Activated naive CD4-positive, alpha-beta T cell treated with anti-CD3 and anti-CD28 coated beads, Interleukin-2, amount 50 U/mL, for 24 hours (primary cell): ENCODE results near the gene AHCYL1.
A peak's percentile ranks its signal among the peaks of the same experiment; 100 is the strongest.

Experiments used
- H3K27ac Mint-ChIP-seq: one replicate; pipeline ENCODE4 v1.8.0; 2021; ENCODE audit warnings: mild to moderate bottlenecking, mixed read lengths
- H3K27me3 Mint-ChIP-seq: one replicate; pipeline ENCODE4 v1.8.0; 2021; ENCODE audit warnings: mixed read lengths
- H3K36me3 Mint-ChIP-seq: one replicate; pipeline ENCODE4 v1.8.0; 2021; ENCODE audit warnings: mixed read lengths
- H3K4me1 Mint-ChIP-seq: one replicate; pipeline ENCODE4 v1.8.0; 2021; ENCODE audit warnings: mixed read lengths
- H3K4me3 Mint-ChIP-seq: one replicate; pipeline ENCODE4 v1.8.0; 2021; ENCODE audit warnings: mild to moderate bottlenecking, mixed read lengths
- H3K9me3 Mint-ChIP-seq: one replicate; pipeline ENCODE4 v1.8.0; 2021; ENCODE audit warnings: mixed read lengths

The AHCYL1 gene

GRCh38 chr1:110034451-110035235 is 50.1 kb downstream of the AHCYL1 start, which contains the start of gene STRIP1:
TSS of gene STRIP1 (plus strand) at chr1:110034624. CDS start at chr1:110034638, 14 bp downstream.
- H3K36me3 Mint-ChIP-seq, result peaks cover 2% of the 10 kb centered on the region
- no peaks in the 10 kb centered on the region for H3K9me3 Mint-ChIP-seq
- peaks cover 63% of the 10 kb centered on the region for H3K4me1 Mint-ChIP-seq
- H3K27me3 Mint-ChIP-seq, result no peaks in the 10 kb centered on the region
- H3K4me3 Mint-ChIP-seq, result peak within 1 kb of the TSS; percentile 96
- H3K27ac Mint-ChIP-seq, result peak within 1 kb of the TSS; percentile 96

- H3K36me3 Mint-ChIP-seq, result peaks cover 3% of the 10 kb centered on the region
- H3K27ac Mint-ChIP-seq, result peak overlapping the region; percentile 53
- no peaks in the 10 kb centered on the region for H3K9me3 Mint-ChIP-seq
- peak overlapping the region; percentile 96 for H3K4me3 Mint-ChIP-seq
- no peaks in the 10 kb centered on the region for H3K27me3 Mint-ChIP-seq
- peaks cover 57% of the 10 kb centered on the region for H3K4me1 Mint-ChIP-seq
These were observed 50.7 kb downstream of the AHCYL1 start for GRCh38 chr1:110035236-110035752.

GRCh38 chr1:110038271-110038670 is 53.7 kb downstream of the AHCYL1 start:
- H3K27ac Mint-ChIP-seq, result no peak overlapping the region
- H3K4me1 Mint-ChIP-seq, result peaks cover 39% of the 10 kb centered on the region
- H3K36me3 Mint-ChIP-seq, result peaks cover 3% of the 10 kb centered on the region
- H3K27me3 Mint-ChIP-seq, result no peaks in the 10 kb centered on the region
- H3K9me3 Mint-ChIP-seq, result no peaks in the 10 kb centered on the region
- no peak overlapping the region for H3K4me3 Mint-ChIP-seq

- H3K36me3 Mint-ChIP-seq, result peaks cover 6% of the 10 kb centered on the region
- H3K9me3 Mint-ChIP-seq, result no peaks in the 10 kb centered on the region
- H3K27me3 Mint-ChIP-seq, result no peaks in the 10 kb centered on the region
- no peak overlapping the region for H3K27ac Mint-ChIP-seq
- H3K4me3 Mint-ChIP-seq, result no peak overlapping the region
- peaks cover 30% of the 10 kb centered on the region for H3K4me1 Mint-ChIP-seq
These were observed 55.1 kb downstream of the AHCYL1 start for GRCh38 chr1:110039641-110040040.

- H3K4me3 Mint-ChIP-seq, result no peak overlapping the region
- H3K27ac Mint-ChIP-seq, result no peak overlapping the region
- H3K27me3 Mint-ChIP-seq, result no peaks in the 10 kb centered on the region
- peaks cover 26% of the 10 kb centered on the region for H3K4me1 Mint-ChIP-seq
- H3K9me3 Mint-ChIP-seq, result no peaks in the 10 kb centered on the region
- peaks cover 9% of the 10 kb centered on the region for H3K36me3 Mint-ChIP-seq
These were observed 56.0 kb downstream of the AHCYL1 start for GRCh38 chr1:110040548-110040947.

GRCh38 chr1:110043016-110043415 is 58.5 kb downstream of the AHCYL1 start:
- Mint-ChIP-seq H3K4me3 (no peak overlapping the region), H3K9me3 (no peaks in the 10 kb centered on the region), H3K36me3 (peaks cover 15% of the 10 kb centered on the region), H3K27ac (no peak overlapping the region), H3K4me1 (peaks cover 11% of the 10 kb centered on the region), H3K27me3 (no peaks in the 10 kb centered on the region)

- Mint-ChIP-seq H3K9me3 (no peaks in the 10 kb centered on the region), H3K27me3 (no peaks in the 10 kb centered on the region), H3K36me3 (peaks cover 17% of the 10 kb centered on the region), H3K27ac (no peak overlapping the region), H3K4me3 (no peak overlapping the region), H3K4me1 (no peaks in the 10 kb centered on the region)
These were observed 62.9 kb downstream of the AHCYL1 start for GRCh38 chr1:110047463-110047862.

GRCh38 chr1:110048240-110048639 is 63.7 kb downstream of the AHCYL1 start:
- Mint-ChIP-seq H3K4me1 (no peaks in the 10 kb centered on the region), H3K27me3 (no peaks in the 10 kb centered on the region), H3K27ac (no peak overlapping the region), H3K4me3 (no peak overlapping the region), H3K9me3 (no peaks in the 10 kb centered on the region), H3K36me3 (peaks cover 20% of the 10 kb centered on the region)

- Mint-ChIP-seq H3K36me3 (peaks cover 23% of the 10 kb centered on the region), H3K9me3 (no peaks in the 10 kb centered on the region), H3K27ac (no peak overlapping the region), H3K27me3 (no peaks in the 10 kb centered on the region), H3K4me1 (no peaks in the 10 kb centered on the region), H3K4me3 (no peak overlapping the region)
These were observed 64.5 kb downstream of the AHCYL1 start for GRCh38 chr1:110048923-110049601.

- Mint-ChIP-seq H3K27me3 (no peaks in the 10 kb centered on the region), H3K4me3 (no peak overlapping the region), H3K9me3 (no peaks in the 10 kb centered on the region), H3K4me1 (no peaks in the 10 kb centered on the region), H3K27ac (no peak overlapping the region), H3K36me3 (peaks cover 23% of the 10 kb centered on the region)
These were observed 65.4 kb downstream of the AHCYL1 start for GRCh38 chr1:110049801-110050601.

GRCh38 chr1:110050602-110051261 is 66.2 kb downstream of the AHCYL1 start:
- no peak overlapping the region for H3K27ac Mint-ChIP-seq
- H3K4me3 Mint-ChIP-seq, result no peak overlapping the region
- no peaks in the 10 kb centered on the region for H3K9me3 Mint-ChIP-seq
- peaks cover 20% of the 10 kb centered on the region for H3K36me3 Mint-ChIP-seq
- no peaks in the 10 kb centered on the region for H3K27me3 Mint-ChIP-seq
- no peaks in the 10 kb centered on the region for H3K4me1 Mint-ChIP-seq

GRCh38 chr1:110051262-110051648 is 66.7 kb downstream of the AHCYL1 start:
- Mint-ChIP-seq H3K4me1 (no peaks in the 10 kb centered on the region), H3K36me3 (peaks cover 20% of the 10 kb centered on the region), H3K9me3 (no peaks in the 10 kb centered on the region), H3K4me3 (no peak overlapping the region), H3K27me3 (no peaks in the 10 kb centered on the region), H3K27ac (no peak overlapping the region)

- Mint-ChIP-seq H3K4me3 (no peak overlapping the region), H3K36me3 (peaks cover 15% of the 10 kb centered on the region)
These were observed 69.2 kb downstream of the AHCYL1 start for GRCh38 chr1:110053552-110054428.

GRCh38 chr1:110055493-110056284 is 71.1 kb downstream of the AHCYL1 start:
- Mint-ChIP-seq H3K4me1 (no peaks in the 10 kb centered on the region), H3K36me3 (peaks cover 20% of the 10 kb centered on the region), H3K27ac (no peak overlapping the region)

More at GRCh38 chr1:110053552-110054428, 69.2 kb downstream of the AHCYL1 start:
- H3K4me1 Mint-ChIP-seq, result no peaks in the 10 kb centered on the region
- H3K27me3 Mint-ChIP-seq, result no peaks in the 10 kb centered on the region
- H3K27ac Mint-ChIP-seq, result peak overlapping the region; percentile 65
- no peaks in the 10 kb centered on the region for H3K9me3 Mint-ChIP-seq

More at GRCh38 chr1:110055493-110056284, 71.1 kb downstream of the AHCYL1 start:
- no peaks in the 10 kb centered on the region for H3K9me3 Mint-ChIP-seq
- H3K4me3 Mint-ChIP-seq, result no peak overlapping the region
- no peaks in the 10 kb centered on the region for H3K27me3 Mint-ChIP-seq
